HEK293T (cell line): ENCODE measurements around the gene CAMK2A.

ENCODE experiments used
- ELF4 ChIP-seq: fragments of 450-650 bp; IDR thresholded peaks from 2 replicates; pipeline ENCODE4 v1.6.1; 2017; ENCODE audit warnings: antibody characterized with exemption
- FOXA1 ChIP-seq: fragments of 450-650 bp; IDR thresholded peaks from 2 replicates; pipeline ENCODE4 v1.6.1; 2016; ENCODE audit warnings: mild to moderate bottlenecking
- FOXM1 ChIP-seq: fragments of 450-650 bp; IDR thresholded peaks from 2 replicates; pipeline ENCODE4 v1.6.1; 2017; ENCODE audit warnings: mild to moderate bottlenecking, borderline replicate concordance
- L3MBTL2 ChIP-seq: fragments of 450-650 bp; conservative IDR thresholded peaks from 2 replicates; pipeline ENCODE4 v1.6.1; 2016; ENCODE audit warnings: mild to moderate bottlenecking
- NFRKB ChIP-seq: fragments of 450-650 bp; IDR thresholded peaks from 2 replicates; pipeline ENCODE4 v1.6.1; 2016; ENCODE audit warnings: mild to moderate bottlenecking, moderate library complexity
- PKNOX1 ChIP-seq: fragments of 450-650 bp; IDR thresholded peaks from 2 replicates; pipeline ENCODE4 v1.6.1; 2016
- SP1 ChIP-seq: fragments of 450-650 bp; IDR thresholded peaks from 2 replicates; pipeline ENCODE4 v1.6.1; 2017
- SUZ12 ChIP-seq: fragments of 450-650 bp; IDR thresholded peaks from 2 replicates; pipeline ENCODE4 v1.6.1; 2016; ENCODE audit warnings: mild to moderate bottlenecking
- TARDBP ChIP-seq: fragments of 450-650 bp; IDR thresholded peaks from 2 replicates; pipeline ENCODE4 v1.6.1; 2016
- ZNF384 ChIP-seq: fragments of 450-650 bp; IDR thresholded peaks from 2 replicates; pipeline ENCODE4 v1.6.1; 2016

- TF ChIP-seq FOXM1 (no peak), SUZ12 (no peak), ZNF384 (no peak), ELF4 (no peak), SP1 (no peak), L3MBTL2 (no peak), FOXA1 (no peak), NFRKB (no peak), TARDBP (no peak), PKNOX1 (no peak)
Observed at GRCh38 chr5:150289551-150290390, at the start of gene CAMK2A.
